NCI-H526 treated with DMSO at 0.1 percent for 48 hours (cell line): ENCODE measurements around the gene PDE6H.
A peak's percentile ranks its signal among the peaks of the same experiment; 100 is the strongest.

Source experiments
- DNase-seq: peaks from one replicate; lab custom pipeline; 2025; lab: John Stamatoyannopoulos, UW

Gene PDE6H

DNA sequence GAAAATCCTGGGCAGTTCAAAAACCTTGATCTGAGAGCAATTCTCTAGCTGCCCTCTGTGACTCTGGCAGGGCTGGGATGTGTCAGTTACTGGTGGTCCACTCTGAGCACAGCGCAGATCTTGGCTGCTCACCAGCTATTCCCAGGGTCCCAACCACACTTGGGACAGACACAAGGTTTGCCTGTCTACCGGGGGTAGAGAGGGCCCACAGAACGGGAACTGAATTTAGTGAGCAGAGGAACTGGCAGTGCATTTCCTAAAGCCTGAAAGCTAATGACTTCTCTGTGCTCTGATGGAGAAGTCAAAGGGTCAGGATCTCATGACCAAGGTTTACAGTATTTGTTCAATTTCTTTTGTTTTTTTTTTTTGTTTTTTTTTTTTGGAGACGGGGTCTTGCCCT, 2.6 kb downstream of the PDE6H start:
- no peak for DNase-seq

DNA sequence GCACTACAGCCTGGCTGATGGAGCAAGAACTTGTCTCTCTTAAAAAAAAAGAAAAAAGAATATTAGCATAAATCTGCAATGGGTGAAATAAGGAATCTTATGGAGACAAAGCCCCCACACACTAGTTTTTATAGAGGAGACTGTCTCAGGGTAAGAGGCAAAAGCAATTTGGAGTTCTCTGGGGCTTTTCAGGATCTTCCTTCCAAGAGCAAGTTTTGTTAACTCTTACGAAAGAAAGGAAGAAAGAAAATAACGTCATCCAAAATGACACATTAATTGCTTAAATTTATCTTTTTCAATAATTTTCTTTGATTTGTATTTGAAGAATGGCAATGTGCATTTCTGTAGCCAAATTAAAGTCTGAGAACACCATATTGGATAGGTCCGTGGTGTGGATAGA, 3.8 kb downstream of the PDE6H start:
- DNase-seq: no peak

DNA sequence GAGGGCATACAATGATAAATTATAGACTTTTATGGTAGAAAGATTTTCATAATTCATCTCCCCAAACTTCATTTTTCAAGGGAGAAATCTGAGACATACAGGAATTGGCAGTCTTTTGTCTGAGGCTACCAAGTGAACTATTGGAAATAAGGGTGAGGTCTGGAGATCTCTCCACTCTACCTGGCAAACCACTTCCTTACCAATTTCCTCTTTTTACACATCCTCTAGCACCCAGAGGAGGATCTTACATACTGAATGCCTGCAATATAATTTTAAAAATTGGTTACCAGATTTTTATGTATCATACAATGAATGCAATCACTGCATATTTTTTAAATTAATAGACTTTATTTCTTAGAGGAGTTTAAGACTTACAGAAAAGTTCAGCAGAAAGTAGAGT, 6.6 kb downstream of the PDE6H start:
- DNase-seq: no peak

DNA sequence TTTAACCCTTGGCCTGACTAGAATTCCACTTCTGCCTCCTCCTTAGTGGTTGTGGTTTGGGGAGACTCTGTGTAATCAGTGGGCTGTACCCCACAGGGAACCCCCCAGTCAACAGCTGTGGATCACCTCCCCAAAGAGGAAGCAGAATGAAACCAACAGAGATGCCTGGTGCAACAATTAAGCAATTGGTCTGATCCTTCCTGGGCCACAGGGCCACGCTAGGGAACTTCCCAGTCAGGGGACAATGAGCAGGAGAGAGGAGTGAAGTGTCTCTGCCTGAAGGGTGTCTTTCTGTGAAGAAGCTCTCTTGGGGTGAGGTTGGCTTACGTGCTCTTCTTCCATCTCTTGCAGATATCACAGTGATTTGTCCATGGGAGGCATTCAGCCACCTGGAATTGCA, 8.2 kb downstream of the PDE6H start:
- no peak for DNase-seq

DNA sequence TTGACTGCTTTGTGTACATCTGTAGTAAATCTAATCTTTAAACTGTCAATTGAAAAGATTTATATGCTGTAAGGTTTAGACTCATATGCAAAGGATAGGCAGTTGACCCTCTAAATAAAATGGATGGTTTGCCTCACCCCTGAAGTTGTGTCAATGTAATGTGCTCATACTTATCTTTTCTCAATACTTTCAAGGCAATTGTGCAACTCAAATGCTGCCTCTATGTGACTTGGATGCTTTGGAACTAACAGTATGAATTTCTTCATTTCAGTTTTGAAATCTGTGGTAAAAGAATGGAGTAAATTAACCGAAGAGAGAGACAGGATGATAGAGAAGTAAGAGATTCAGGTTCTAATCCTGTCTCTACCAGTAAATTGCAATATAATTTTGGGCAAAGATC, 9.7 kb downstream of the PDE6H start:
- no peak for DNase-seq

DNA sequence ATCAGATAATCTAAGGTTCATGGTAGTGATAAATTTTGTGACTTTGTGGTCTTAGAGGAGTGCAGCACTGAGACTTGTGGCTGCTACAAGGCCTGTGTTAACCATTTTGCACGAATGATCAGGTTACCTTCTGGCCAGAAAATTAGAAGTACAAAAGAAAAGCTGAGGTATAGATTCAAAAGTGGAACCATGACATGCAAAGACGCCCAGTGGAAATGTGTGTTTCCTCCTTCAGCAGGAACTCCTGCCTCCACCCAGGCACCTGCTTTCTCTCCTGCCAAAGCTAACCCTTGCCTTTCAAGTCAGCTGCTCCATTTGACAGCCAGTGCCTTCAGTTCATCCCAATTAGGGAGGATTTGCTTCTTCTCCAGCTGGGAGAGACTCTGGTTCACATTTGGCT, 10.1 kb downstream of the PDE6H start:
- no peak for DNase-seq

DNA sequence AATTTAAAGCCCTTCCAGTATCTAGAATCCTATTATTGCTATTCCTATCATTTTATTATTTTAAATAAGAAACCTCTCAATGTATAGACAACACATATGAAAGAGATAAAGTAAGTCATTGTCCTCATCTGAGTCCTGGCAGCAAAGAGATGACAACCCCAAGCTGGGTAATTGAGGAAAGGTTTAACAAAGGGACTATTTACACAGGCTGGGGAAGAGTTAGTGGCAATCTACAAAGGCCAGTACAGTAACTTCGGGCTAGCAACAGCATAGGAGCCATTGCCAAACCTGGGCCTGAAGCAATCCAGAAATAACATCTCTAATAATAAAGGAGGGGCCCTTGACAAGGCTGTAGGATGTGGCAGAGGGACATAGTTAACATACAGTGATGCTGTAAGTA, 11.2 kb downstream of the PDE6H start:
- no peak for DNase-seq

DNA sequence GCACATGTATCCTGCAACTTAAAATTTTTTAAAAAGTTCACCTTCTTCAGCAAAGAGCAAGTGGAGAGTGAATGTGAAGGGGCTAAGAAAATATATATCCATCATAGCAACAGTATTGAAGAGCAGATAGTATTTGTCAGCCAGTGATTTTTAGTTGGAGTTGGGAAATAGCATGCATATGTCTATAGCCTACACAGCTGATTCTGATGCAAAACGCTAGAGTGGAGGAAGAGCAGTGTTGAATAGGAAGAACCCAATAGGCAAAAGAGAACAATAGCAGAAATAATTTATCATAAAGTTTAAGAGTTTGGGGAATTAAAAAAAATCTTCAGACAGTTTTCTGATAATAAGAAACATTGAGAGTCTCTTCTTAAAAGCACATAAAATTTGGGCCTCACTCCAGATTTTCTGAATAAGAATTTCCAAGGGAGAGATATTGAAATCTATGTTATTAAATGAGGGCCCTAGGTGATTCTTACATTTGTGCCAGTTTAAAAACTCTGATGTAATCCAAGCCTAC, 12.0 kb downstream of the PDE6H start:
- DNase-seq: no peak

DNA sequence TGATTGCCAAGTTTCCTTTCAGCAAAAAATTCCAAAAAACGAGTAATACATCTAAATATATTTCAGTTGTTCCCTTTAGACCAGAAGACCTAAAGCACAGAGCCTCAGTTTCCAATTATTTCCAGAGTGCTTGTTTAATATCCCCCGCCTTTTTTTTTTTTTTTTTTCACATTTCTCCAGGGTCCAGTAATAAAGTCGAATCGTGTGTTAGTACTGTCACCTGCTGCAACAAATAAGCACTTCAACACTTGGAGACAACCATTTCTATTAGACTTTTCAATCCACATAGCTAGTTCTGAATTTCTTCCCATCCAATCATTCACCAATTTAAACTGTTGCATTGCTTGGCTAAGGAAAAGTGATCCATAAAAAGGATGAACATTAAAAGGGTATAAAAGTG, 13.6 kb downstream of the PDE6H start:
- no peak for DNase-seq

DNA sequence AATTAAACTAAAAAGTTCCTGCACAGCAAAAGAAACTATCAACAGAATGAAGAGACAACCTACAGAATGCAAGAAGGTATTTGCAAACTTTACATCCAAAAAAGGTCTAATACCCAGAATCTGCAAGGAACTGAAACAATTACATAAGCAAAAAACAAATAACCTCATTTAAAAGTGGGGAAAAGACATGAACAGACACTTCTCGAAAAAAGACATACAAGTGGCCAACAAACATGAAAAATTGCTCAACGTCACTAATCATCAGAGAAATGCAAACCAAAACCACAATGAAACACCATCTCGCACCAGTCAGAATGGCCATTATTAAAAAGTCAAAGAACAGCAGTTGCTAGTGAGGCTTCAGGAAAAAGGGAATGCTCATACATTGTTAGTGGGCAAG, 15.2 kb downstream of the PDE6H start:
- no peak for DNase-seq

DNA sequence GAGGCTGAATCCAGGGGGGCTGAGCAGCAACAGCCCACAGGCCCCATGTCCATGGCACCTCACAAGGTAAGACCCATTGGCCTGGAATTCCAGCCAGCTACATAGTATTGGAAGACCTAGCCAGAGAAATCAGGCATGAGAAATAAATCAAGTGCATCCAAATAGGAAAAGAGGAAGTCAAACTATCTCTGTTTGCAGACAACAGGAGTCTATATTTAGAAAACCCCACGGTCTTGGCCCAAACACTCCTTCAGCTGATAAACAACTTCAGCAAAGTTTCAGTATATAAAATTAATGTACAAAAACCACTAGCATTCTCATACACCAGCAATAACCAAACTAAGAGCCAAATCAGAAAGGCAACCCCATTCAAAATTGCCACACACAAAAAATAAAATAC, 16.9 kb downstream of the PDE6H start:
- no peak for DNase-seq

DNA sequence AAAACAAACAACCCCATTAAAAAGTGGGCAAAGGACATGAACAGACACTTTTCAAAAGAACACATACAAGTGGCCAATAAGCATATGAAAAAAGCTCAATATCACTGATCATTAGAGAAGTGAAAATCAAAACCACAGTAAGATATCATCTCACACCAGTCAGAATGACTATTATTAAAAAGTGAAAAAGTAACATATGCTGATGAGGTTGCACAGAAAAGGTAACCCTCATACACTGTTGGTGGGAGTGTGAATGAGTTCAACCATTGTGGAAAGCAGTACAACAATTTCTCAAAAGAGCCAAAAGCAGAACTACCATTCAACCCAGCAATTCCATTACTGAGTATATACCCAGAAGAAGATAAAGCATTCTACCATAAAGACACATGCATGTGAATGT, 18.2 kb downstream of the PDE6H start:
- no peak for DNase-seq

DNA sequence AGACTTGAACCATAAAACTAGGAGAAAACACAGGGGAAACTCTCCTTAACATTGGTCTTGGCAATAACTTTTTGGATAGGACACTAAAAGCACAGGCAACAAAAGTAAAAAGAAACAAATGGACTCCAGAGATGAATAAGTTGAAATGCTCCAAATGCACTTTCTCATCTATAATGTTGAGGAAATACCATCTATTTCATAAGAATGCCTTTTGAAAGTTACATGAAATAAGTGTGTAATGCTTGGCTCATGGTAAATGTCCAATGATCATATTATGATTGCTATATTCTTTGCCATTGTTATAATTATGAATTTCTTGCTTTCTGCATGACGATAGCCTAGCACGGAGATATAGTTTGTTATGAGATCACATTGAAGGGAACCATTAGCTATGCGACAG, 19.8 kb downstream of the PDE6H start:
- no peak for DNase-seq

DNA sequence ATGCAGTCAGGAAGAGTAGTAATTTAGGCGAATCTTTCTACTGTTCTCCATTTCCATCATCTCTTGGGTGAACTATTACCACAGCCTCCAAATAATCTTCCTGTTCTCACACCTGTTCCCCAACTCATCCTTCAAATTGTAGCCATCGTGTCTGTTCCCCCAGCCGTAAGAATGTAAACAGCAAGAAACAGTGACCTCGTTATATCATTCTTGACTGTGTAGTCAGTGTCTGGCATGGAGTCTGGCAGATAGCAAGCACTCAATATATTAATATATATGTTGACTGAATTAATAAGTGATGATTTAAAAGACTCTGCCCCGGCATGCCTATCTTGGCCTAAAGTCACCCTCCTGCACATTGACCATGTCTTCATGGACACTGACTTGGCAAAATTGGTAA, 20.3 kb downstream of the PDE6H start:
- no peak for DNase-seq

DNA sequence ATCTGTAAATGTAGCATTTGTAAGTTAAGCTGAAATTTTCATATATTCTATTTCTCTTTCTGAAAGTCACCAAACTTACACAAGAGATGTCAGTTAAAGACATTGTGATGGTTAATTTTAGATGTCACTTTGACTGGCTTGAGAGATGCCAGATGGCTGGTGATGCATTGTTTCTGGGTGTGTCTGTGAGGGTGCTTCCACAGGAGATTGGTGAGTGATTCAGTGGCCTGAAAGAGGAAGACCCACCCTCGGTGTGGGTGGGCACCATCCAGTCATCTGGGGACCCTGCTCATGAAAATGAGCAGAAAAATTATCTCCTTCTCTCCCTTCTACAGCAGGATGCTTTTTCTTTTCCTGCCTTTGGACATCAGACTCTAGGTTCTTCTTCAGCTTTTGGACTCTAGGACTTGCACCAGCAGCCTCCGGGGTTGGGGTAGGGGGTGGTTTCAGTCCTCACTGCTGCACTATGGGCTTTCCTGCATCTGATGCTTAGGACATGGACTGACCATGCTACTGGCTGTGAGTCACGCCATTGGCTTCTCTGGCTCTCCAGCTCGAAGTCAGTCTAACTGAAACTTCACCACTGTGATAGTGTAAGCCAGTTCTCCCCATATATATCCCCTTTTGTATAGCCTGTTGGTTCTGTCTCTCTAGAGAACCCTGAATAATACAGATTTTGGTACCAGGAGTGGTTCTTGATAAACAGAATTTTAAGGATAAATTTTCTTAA, 20.9 kb downstream of the PDE6H start:
- DNase-seq: no peak

DNA sequence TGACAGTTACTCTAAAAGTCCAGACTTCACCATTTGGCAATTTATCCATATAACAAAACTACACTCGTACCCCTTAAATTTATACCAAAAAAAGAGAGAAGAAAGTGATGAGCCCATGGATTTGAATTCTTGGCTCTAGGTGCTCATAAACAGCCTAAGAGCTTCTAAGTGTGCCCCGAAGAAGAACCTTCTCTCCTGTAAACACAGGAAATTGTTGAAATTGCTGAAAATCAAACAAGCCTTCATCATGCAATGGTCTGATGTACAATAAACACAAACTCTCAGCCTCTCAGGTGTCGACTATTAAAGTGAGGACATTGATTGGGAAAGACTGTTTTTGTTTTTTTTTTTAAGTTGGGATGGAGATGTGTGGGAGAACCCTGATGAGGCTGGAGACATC, 21.8 kb downstream of the PDE6H start:
- DNase-seq: no peak

DNA sequence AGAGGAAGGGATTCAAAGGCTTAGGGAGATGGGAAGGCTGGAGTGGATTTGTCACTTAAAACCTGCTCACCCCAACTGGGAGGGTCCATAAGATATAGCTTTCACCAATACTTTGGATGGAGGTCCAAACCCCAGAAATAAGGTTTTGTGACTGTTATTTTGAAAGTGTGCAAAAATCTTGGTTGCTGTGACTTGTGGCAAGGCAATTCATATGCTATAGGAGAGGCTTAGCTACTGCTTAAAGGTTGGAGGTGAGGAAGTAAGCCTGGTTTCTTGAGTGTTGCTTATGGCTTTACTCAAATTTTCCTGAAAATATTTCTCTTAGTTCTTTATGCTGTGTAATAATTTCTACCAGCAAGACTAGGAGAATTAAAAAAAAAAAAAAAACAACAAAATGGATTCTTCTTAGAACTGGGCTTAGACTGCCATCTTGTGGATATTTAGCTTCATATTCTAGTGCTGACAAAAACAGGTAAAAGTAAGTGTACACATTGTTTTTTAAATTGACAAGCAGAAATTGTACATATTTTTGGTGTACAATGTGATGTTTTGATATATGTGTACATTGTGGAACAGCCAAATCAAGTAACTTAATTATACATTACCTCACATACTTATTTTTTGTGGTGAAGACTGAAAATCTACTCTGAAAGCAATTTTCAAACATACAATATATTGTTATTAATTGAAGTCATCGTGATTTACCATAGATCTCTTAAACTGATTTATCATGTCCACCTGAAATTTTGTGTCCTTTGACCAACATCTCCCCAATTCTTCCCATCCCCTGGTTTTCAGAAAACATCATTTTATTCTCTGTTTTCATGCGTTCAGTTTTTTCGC, 23.0 kb downstream of the PDE6H start:
- DNase-seq: peak; percentile 32

DNA sequence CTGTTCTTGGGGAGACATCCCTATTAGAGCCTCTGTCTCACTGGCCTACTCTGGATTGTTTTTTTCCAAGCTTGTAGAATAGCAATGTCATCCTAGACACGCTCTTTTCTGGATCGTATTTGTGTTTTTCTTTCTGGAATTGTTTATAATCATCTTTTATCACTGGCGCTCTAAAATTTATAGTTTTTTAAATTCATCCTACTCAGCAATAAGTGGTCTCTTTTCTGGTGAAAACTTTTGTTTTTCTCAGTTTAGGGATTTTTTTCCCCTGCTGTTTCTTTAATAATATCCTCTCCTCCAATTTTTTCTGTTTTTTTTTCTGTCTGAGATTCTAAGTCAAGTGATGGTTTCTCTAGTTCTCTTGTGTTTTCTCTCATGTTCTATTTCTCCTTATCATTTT, 25.2 kb downstream of the PDE6H start:
- DNase-seq: no peak

DNA sequence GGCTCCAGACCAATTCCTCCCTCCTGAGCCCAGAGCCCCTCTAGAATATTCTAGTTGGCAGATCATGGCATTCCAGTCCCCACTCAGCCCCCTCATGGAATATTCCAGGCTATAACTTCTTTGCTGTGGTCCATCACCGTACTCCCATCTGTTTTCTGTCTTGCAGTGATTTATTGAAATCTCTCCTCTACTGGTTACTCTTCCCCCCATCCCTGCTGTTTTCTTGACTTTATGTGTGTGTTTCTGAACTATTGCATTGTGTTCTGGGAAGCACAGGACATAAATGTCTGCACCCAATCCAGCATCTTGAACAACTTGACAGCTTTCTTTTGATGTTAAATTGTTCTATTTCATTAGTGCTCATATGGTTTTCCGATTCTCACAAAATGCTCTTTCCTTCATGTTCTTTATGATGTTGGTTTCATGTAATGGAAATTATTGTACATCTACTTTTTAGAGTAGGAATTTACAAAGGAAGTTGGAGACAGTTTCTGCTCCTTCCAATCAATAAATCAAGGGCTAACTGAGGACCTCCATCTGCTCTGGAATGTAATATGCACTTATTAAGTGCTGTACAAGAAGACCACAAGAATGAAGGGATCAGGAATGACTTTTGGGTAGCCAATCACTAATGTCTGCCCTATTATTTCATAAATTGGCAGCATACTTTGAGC, 26.3 kb downstream of the PDE6H start:
- DNase-seq: no peak

DNA sequence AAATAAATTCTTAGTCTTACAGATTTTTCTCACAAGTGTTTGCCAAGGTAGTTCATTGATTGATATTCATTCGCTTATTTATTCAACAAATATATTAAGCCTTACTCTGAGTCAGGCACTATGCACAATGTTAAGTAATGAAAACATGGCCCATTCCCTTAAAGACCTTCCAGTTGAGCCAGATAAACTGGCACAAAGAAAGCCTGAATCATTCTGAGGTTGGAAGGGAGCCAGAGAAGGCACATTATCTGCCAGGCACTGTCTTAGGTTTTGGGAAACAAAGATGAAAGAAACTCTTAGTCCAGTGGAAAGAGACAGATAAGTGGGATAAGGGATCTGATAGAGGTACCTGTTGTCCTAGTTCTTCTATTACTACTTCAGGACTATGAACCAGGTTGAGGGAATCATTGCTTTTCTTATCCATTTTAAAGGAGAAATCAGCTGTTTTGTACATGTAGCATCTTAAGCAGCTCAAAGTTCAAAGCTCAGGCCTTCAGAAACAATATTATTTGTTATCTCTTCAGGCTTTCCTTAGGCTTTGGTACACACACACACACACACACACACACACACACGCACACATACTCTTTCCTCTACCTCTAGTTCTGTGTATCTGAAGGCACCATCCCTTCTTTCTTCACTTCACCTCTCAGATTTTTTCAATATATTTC, 27.0 kb downstream of the PDE6H start:
- no peak for DNase-seq

DNA sequence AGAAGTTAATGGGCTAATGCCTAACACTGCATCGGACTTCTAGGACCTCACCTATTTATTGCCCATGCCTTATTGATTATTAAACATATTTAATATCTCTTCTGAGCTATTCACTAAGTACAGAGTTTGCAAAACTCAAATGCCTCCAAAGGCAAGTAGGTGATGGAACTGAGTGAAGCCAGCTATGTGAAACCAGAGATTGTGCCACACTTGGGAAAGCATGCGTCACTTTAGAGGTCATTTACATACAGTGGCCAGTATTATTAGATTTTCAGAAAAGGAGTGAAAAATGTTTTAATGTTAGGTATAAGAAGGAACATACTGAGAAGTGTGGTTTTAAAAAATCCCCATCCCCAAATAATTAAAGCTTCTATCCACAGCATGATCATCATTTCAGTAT, 27.7 kb downstream of the PDE6H start:
- DNase-seq: no peak

DNA sequence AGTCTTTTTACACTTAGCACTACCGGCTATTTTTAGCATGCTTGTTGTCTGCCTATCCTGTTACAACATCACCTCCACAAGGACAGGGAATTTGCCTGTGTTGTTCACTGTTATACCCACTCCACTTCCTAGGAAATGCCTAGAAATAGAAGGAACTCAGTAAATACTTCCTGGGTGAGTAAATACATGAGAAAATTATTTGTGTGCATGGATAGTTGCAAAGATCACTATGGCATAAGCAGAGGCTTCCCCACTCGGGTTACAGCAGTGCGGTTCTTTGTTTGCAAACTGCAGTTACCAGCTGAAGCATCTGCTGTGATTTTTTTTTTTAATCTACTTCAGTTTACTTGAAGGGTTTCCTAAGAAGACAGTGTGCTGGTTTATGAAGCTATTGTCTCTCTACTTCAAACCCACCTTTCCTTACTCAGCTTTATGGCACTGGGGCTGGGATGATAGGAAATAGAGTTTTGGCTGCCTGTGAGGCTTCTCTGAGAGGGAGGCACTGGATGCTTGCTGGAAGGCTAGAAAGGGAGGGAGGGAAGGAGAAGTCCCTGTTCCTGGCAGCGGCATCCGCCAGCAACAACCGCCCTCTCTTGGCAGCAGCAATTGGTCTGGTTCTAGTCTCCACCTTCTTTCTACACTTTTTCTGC, 29.0 kb downstream of the PDE6H start:
- DNase-seq: no peak
